ENCODE results near the gene TPP1.

TPP1 gene

DNA sequence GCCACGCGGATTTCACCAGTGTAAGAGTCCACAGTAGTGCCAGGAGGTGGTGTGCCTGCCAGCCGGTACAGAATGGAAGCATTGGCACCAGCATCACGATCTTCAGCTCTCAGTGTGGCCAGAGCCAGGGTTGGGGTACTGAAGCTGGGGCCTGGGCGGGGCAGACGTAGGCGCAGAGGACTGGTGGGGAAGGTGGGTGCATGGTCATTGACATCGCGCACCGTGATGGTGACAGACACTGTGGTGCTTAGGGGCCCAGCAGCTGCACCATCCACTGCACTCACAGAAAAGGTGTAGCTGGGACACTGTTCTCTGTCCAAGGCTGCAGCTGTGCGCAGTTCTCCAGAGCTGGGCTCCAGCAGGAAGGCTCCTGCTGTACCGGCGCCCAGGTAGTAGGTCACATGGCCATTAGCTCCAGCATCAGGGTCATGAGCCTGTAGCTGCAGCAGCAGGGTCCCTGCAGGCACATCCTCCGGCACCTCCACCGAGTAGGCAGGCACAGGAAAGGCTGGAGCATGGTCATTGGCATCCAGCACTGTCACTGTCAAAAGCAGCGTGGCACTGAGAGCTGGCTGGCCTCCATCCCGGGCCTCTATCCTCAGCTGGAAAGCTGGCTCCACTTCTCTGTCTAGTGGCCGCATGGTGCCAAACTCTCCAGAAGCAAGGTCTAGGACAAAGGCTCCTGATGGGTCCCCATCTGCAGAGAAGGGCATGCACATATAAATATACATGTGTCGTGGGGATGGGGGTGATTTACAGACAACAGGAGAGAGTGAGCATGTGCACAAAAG, 7.9 kb upstream of the TPP1 start:
- no peak for DNase-seq

DNA sequence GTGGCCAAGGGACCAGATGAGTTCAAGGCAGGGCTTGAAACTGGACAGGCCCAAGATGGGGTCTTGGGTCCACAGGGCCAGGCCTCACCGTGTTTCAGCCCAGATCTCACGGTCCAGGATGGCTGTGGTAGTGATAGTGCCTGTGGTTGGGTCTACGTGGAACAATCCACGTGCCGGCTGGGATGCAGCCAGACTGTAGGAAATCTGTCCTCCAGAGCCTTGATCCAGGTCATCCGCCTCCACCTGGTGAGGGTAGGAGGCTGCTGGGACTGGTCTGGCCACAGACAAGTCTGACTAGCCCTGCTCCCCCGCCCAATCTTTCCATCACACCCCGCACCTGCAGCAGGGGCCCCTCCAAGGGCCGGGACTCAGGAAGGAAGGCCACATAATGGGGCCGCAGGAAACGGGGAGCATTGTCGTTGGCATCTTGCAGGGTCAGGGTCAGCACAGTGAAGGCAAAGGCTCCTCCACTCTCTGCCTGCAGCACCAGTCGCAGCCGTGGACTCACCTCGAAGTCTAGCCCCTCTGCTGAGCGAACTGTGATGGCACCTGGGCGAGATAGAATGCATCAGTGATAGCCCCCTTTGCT, 6.7 kb upstream of the TPP1 start:
- no peak for DNase-seq

DNA sequence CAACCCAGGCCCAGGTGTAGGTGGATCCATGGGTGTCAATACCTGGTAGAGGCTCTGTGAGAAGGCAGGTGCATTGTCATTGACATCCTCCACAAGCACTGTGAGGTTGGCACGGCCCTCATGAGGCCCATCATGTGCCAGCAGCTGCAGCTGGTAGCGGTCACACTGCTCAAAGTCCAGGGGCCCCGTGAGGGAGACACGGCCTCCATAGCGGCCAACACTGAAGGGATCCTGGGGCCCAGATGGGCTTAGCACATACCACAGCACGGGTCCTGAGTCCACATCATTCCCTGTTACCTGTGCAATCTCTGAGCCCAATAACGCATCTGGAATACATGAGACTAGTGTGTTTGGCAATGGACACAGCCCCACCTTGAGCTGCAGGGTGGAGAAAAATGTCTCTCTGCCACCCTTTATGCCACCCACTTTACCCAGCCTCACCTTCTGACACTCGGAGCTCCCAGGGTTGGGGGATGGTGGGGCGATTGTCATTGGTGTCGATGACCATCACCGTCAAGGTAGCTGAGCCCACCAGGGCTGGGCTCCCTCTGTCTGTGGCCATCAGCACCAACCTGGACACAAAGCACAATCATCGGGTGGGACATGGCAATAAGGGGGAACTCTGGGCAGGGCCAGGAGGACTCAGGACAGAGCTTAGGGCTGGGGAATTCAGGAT, 6.1 kb upstream of the TPP1 start:
- no peak for DNase-seq

DNA sequence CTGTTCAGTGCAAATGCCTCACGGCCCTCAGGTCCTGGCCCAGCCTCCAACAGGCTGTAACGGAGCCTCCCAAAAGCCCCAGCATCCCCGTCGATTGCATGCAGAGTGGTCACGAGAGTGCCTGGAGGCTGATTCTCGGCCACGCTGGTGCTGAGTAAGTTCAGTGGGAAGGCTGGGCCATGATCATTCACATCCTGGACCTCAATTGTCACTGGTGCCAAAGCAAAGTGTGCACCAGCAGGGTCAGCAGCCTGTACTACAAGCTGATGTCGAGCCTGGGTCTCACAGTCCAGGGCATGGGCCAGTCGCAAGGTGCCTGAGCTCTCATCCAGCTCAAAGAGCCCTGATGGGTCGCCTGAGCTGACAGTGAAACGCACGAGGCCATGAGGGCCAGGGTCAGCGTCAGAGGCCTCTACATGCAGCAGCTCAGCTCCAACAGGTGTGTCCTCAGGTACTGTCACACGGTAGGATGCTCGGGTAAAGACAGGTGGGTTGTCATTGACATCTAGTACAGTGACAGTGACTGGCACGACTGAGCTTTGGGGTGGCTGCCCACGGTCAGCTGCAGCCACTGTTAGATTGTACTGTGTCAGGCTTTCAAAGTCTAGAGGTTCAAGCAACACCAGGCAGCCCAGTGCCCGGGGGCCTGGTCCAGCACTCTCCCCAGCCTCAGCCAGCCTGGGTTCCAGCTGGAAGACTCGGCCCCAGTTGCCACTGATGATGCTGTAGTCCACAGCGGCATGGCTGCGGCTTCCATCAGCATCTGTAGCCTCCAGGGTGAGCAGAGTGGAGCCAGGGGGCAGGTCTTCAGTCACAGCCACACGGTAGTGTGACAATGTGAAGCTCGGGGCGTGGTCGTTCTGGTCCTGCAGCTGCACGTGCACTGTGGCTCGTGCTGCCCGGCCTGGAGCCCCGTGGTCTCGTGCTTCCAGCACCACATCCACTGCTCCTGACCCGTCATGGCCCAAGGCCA, 4.5 kb upstream of the TPP1 start:
- no peak for DNase-seq

DNA sequence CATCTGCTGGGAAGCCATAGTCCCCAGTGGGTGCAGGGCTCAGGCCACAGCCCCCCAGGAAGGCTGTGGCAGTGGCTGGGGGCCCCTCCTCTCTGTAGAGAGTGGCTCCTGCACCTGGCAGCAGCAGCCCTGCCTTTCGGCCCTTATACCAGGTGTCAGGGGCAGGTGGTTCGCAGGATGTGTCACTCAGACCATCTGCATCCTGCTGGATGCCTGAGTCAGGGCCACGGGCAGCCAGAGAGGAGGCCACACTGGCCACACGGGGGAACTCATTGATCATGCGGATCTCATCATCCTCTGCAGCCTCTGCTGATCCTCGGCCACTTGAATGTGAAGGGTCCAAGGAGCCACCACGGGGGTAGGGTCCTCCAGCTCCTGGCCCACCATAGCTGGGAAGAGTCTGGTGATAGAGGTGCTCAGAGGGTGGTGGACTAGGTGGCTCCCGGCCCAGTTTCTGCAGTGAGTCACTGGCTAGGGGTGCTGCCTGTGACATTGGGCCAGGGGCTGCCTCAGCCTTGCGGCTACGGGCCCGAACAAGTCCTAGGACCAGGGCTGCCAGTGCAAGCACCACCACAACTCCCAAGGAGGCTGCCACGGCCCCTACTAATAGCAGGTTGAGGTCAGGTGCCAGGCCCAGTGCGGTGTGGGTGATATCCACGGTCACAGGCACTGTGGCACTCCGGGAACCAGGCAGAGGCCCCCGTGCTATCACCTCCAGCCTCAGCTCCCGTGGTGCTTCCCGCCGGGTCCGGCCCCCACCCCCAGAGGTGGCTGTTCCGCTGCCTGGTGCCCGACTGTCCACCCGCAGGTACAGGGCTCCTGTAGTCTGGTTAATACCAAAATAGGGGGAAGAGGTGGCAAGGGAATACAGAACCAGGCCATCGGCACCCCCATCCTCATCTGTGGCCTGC, 3.3 kb upstream of the TPP1 start:
- DNase-seq, result no peak

GRCh38 chr11:6621711-6622211, 2.5 kb upstream of the TPP1 start:
- no peak for DNase-seq

GRCh38 chr11:6620636-6621035, 1.4 kb upstream of the TPP1 start:
- no peak for DNase-seq

DNA sequence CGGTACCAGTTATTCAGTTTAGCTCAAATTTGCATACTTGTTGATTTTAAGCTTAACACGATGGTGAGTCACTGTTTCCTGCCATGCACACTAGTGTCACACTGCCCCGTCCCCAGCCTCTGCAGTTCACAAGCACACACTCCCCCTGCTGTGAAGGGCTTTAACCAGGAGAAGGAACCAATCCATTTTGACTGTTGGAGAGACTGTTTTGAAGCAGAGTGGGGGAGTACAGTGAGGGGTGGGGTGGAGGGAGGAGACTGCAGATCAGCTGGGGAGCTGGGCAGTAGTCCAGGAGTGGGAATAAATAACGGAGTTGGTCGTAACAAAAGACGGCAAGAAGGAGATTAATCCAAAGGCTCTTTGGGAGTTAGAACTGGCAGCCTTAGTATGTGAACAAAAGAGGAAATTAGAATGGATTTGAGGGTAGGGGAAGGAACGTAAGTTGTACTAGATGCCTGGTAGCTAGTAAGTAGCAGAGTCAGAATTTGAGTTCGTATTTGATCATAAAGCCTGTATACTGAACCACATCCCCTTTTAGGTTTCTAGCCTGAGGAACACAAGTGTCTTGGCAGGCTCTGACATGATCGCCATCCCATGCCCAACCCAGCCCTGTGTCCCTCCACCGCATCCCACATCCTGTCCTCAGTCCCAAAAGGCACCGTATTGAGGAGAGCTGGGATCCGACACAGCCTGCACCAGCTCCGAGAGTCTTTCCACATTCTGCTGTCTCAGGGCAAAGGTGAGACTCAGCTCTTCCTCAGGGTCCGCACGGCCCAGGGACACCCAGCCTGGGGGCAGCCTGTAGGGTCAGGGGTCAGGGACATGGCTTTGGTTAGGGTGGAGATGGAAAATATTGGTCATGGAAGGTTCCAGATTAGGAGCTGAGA, 862 bp downstream of the TPP1 start:
- DNase-seq, result peak; percentile 85

GRCh38 chr11:6617315-6617781, 1.9 kb downstream of the TPP1 start:
- no peak for DNase-seq

- DNase-seq, result no peak
Observed at GRCh38 chr11:6616596-6617250, 2.5 kb downstream of the TPP1 start.

DNA sequence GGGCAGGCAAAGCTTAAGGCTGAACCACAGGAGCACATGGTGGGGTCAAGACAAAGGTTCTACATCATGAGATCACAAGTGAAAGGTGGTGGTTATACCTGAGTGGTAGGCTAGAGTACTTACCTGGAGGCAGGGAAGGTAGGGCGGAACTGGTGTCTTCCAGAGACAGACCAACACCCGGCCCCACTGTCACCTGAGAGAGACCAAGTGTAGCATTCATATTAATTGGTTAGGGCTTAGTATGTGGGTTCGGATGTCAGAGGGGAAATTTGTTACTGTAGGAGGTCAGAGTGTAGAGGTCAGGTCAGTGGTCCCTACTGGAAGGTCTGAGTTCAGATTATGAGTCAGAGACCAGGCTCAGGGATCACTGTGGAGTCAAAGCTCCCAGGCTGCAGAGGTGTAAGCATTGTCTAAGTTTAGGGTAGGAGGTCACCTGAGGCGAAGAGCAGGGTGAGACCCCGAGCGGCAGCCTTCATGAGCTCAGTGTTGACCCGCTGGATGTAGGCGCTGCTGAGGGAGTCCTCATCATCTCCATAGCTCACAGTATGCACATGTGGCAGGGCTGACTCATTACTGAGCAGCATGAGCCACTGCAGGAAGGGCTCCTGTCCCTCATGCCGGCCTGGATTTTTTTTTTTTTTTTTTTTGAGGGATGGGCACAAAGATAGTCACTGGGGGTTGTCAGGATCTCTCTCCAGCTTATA, 3.2 kb downstream of the TPP1 start:
- peak; percentile 53 for DNase-seq

- DNase-seq, result no peak
Observed at GRCh38 chr11:6615046-6615445, 4.2 kb downstream of the TPP1 start.

DNA sequence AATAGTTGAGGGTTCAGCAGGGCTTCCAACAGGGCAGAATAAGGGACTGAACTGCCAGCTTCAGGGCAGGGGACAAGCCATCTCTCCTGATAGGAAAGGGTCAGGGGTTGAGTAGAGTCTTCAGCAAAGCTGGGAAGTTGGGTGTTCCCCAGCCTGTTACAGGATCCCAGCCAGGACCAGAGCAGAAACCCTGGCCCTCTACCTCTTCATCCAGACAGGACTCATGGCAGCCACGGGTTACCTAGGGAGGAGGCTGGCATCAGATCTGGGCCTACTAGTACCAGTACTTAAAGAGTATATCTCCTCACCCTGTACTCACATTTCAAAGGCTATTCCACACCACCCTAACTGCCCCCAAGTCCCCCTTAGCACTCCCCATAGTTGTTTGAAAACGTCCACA, 4.8 kb downstream of the TPP1 start:
- no peak for DNase-seq

DNA sequence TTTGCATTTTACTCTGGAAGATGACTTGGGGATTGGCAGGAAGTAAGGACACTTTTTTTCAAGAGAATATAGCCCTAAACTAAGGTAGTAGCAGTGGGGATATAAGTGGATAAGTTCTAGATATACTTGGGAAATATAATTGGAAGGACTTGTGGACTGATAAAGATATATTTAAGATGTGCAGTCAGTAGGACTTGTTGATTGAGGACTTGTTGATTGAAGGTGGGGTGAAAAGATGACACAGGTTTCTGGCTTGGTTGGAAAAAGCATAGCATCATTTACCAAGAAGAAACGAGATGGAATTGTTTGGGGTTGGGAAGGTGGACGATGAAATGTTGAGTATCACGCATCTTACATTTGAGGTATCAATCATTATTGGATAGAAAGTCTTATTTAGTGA, 5.7 kb downstream of the TPP1 start:
- DNase-seq, result no peak

- peak; percentile 97 for DNase-seq
Observed at GRCh38 chr11:6612213-6613041, 6.8 kb downstream of the TPP1 start, which contains the start of gene TAF10. TSS of gene TAF10 (minus strand) at chr11:6612216. CDS start at chr11:6612189, 27 bp downstream.

- DNase-seq, result no peak
Observed at GRCh38 chr11:6611963-6612212, 7.3 kb downstream of the TPP1 start.

GRCh38 chr11:6611092-6611962, 7.9 kb downstream of the TPP1 start:
- peak; percentile 18 for DNase-seq

Measured in fibroblast of skin of right quadriceps (primary cell).